CD4-positive, alpha-beta T cell (primary cell): ENCODE measurements around the gene LSM3. TPM values are rescaled to one million over a fixed set of nuclear protein-coding genes. Genes with fewer than 3 reads are reported as not detected.

ENCODE experiments used
- ATAC-seq: fragments of 200-7000 bp; cut with Tn5 transposase; one replicate; pipeline ENCODE4 v1.10.0; 2022; ENCODE audit warnings: mild to moderate bottlenecking; ENCODE audit not compliant: poor library complexity
- CTCF ChIA-PET: fragments of 350-600 bp; sonication (Branson Sonifier 250); formaldehyde crosslinking; loops from one replicate; lab custom pipeline; 2021; ENCODE audit warnings: antibody characterized with exemption, inconsistent platforms; lab: Charles Lee
- POLR2A ChIA-PET: fragments of 350-600 bp; sonication (Branson Sonifier 250); formaldehyde crosslinking; loops from one replicate; lab custom pipeline; 2021; ENCODE audit warnings: antibody characterized with exemption, inconsistent platforms; lab: Charles Lee
- DNase-seq, 14 experiments: peaks; one replicate each; pipeline ENCODE4 v3.0.0-alpha.2; 2013 to 2020; ENCODE audit warnings: mixed read lengths in 2 of 14
- H3K27ac ChIP-seq, 2 donors: one replicate each; pipeline versions ENCODE4 v1.5.1 to v1.7.0; 2013; ENCODE audit warnings: low read length in 2 of 2, low read depth in 1 of 2, mild to moderate bottlenecking in 1 of 2
- H3K27me3 ChIP-seq, 2 experiments: 1 replicate in 1 of 2; 2 replicates in 1 of 2; pipeline versions ENCODE4 v1.6.1 to v1.7.0; 2013; ENCODE audit warnings: low read length in 2 of 2, control low read depth in 1 of 2, mild to moderate bottlenecking in 1 of 2, moderate library complexity in 1 of 2; ENCODE audit not compliant: insufficient read depth in 2 of 2, control insufficient read depth in 1 of 2
- H3K36me3 ChIP-seq: one replicate; pipeline ENCODE4 v1.6.1; 2013; ENCODE audit warnings: low read length, control low read depth; ENCODE audit not compliant: insufficient read depth
- H3K4me1 ChIP-seq: one replicate; pipeline ENCODE4 v1.6.1; 2013; ENCODE audit warnings: low read length, control low read depth; ENCODE audit not compliant: insufficient read depth
- H3K4me3 ChIP-seq: one replicate; pipeline ENCODE4 v1.5.1; 2013; ENCODE audit warnings: mild to moderate bottlenecking, low read length, moderate library complexity
- H3K9me3 ChIP-seq, 2 experiments: 1 replicate in 1 of 2; 2 replicates in 1 of 2; pipeline versions ENCODE4 v1.6.1 to v1.7.0; 2013; ENCODE audit warnings: low read length in 2 of 2, mild to moderate bottlenecking in 2 of 2, control low read depth in 1 of 2, moderate library complexity in 1 of 2; ENCODE audit not compliant: control insufficient read depth in 1 of 2, insufficient read depth in 1 of 2
- H3K27ac Mint-ChIP-seq: one replicate; pipeline ENCODE4 v1.8.0; 2020; ENCODE audit warnings: mixed read lengths
- H3K27me3 Mint-ChIP-seq: one replicate; pipeline ENCODE4 v1.8.0; 2021; ENCODE audit warnings: mixed read lengths
- H3K36me3 Mint-ChIP-seq: one replicate; pipeline ENCODE4 v1.8.0; 2021; ENCODE audit warnings: low read depth, mixed read lengths
- H3K4me1 Mint-ChIP-seq: one replicate; pipeline ENCODE4 v1.8.0; 2021; ENCODE audit warnings: low read depth, mixed read lengths
- H3K4me3 Mint-ChIP-seq: one replicate; pipeline ENCODE4 v1.8.0; 2020; ENCODE audit warnings: mild to moderate bottlenecking, mixed read lengths
- H3K9me3 Mint-ChIP-seq: one replicate; pipeline ENCODE4 v1.8.0; 2020; ENCODE audit warnings: mixed read lengths
- CTCF ChIP-seq: fragments of 200-600 bp; IDR thresholded peaks from one replicate; pipeline ENCODE4 v1.8.0; 2022; ENCODE audit warnings: antibody characterized with exemption, mild to moderate bottlenecking
- intact Hi-C, 2 experiments: fragments of 100-400 bp; cut with DNase I in 1 of 2; cut with micrococcal nuclease in 1 of 2; formaldehyde crosslinking; loops; one replicate each; pipeline versions ENCODE4 v1.15.1 to v1.9.0; 2023 to 2025; cut with DNase I, micrococcal nuclease
- total RNA-seq, 174 experiments: library from RNA in 2 of 174; stranded (reverse) in 2 of 174; gene quantifications; one replicate each; pipeline ENCODE4 v1.2.3 and lab custom pipeline; 2021 to 2026

Gene LSM3
- total RNA-seq, 2 experiments from 2014 or later: 6.5 to 6.9 TPM

GRCh38 chr3:14231145-14231990, 52.8 kb downstream of the LSM3 start:
- DNase-seq (no peak), ATAC-seq (no peak)
- Mint-ChIP-seq H3K9me3 (peaks cover 4% of the 10 kb centered on the region), H3K27ac (no peak overlapping the region), H3K36me3 (no peaks in the 10 kb centered on the region), H3K27me3 (peaks cover 37% of the 10 kb centered on the region), H3K4me1 (peaks cover 6% of the 10 kb centered on the region), H3K4me3 (no peak overlapping the region)
- no peak for TF ChIP-seq CTCF
- Histone ChIP-seq H3K4me1 (peaks cover 4% of the 10 kb centered on the region), H3K27ac (no peak overlapping the region), H3K9me3 (peaks cover 10% of the 10 kb centered on the region in 2 experiments), H3K27me3 (peaks cover 3 to 14% of the 10 kb centered on the region in 2 experiments), H3K36me3 (no peaks in the 10 kb centered on the region), H3K4me3 (no peak overlapping the region)
- ChIA-PET POLR2A (no interaction called here), CTCF (interaction anchor here (1.0 kb wide), 1 partner anchor 335 kb away, joined by 3 read pairs; no protein-coding TSS in a partner anchor)
- intact Hi-C loops: no loop called here

- DNase-seq: no peak
- Mint-ChIP-seq H3K9me3 (peaks cover 4% of the 10 kb centered on the region), H3K27me3 (peaks cover 33% of the 10 kb centered on the region), H3K4me3 (no peak overlapping the region), H3K36me3 (no peaks in the 10 kb centered on the region), H3K27ac (no peak overlapping the region), H3K4me1 (peaks cover 6% of the 10 kb centered on the region)
- peaks cover 4% of the 10 kb centered on the region for H3K4me1 ChIP-seq
- peaks cover 10% of the 10 kb centered on the region in 2 experiments for H3K9me3 ChIP-seq
- TF ChIP-seq CTCF: no peak
- no peak overlapping the region for H3K27ac ChIP-seq
- peaks cover 3 to 14% of the 10 kb centered on the region in 2 experiments for H3K27me3 ChIP-seq
- H3K4me3 ChIP-seq: no peak overlapping the region
- no peaks in the 10 kb centered on the region for H3K36me3 ChIP-seq
- intact Hi-C loops: no loop called here
- ATAC-seq: no peak
- ChIA-PET POLR2A (no interaction called here), CTCF (no interaction called here)
Measured at GRCh38 chr3:14231998-14232501, 53.4 kb downstream of the LSM3 start.

- H3K27me3 Mint-ChIP-seq: peaks cover 33% of the 10 kb centered on the region
- no peak overlapping the region for H3K4me3 ChIP-seq
Measured at GRCh38 chr3:14234251-14235002, 55.8 kb downstream of the LSM3 start.

More at GRCh38 chr3:14234251-14235002, 55.8 kb downstream of the LSM3 start:
- Mint-ChIP-seq H3K4me1 (peaks cover 6% of the 10 kb centered on the region), H3K9me3 (peaks cover 4% of the 10 kb centered on the region), H3K4me3 (no peak overlapping the region), H3K27ac (no peak overlapping the region), H3K36me3 (no peaks in the 10 kb centered on the region)
- no peak overlapping the region for H3K27ac ChIP-seq
- intact Hi-C loops: no loop called here
- H3K4me1 ChIP-seq: peaks cover 4% of the 10 kb centered on the region
- ChIA-PET POLR2A (no interaction called here), CTCF (no interaction called here)
- H3K27me3 ChIP-seq: peaks cover 3 to 14% of the 10 kb centered on the region in 2 experiments
- H3K36me3 ChIP-seq: no peaks in the 10 kb centered on the region
- TF ChIP-seq CTCF: no peak
- ATAC-seq: no peak
- peaks cover 10% of the 10 kb centered on the region in 2 experiments for H3K9me3 ChIP-seq
- no peak for DNase-seq
